HepG2 (cell line): ENCODE measurements around the gene COX7A1. TPM values are rescaled to one million over a fixed set of nuclear protein-coding genes. Genes with fewer than 3 reads are reported as not detected.

Experiments
- ERF ChIP-seq: IDR thresholded peaks from 2 replicates; pipeline ENCODE4 v1.6.1; 2018; ENCODE audit warnings: missing biosample characterization, missing genetic modification reagents
- HDAC1 ChIP-seq: sonication (generic); formaldehyde crosslinking; IDR thresholded peaks from 2 replicates; pipeline ENCODE4 v1.5.1; 2020; ENCODE audit warnings: mild to moderate bottlenecking, missing genetic modification reagents
- MYC ChIP-seq: sonication (generic); formaldehyde crosslinking; IDR thresholded peaks from 2 replicates; pipeline ENCODE4 v1.9.0; 2021; ENCODE audit warnings: missing genetic modification reagents, borderline replicate concordance
- PCBP1 ChIP-seq: fragments of 200-400 bp; formaldehyde crosslinking; IDR thresholded peaks from 2 replicates; pipeline ENCODE4 v1.6.1; 2017; ENCODE audit warnings: mild to moderate bottlenecking, low read depth, low read length, borderline replicate concordance
- PHF5A ChIP-seq: IDR thresholded peaks from one replicate; pipeline ENCODE4 v1.6.1; 2018; ENCODE audit warnings: low read depth, missing genetic modification reagents; ENCODE audit not compliant: unreplicated experiment
- PRMT3 ChIP-seq: sonication (generic); formaldehyde crosslinking; IDR thresholded peaks from 2 replicates; pipeline ENCODE4 v1.8.1; 2022; ENCODE audit warnings: low read depth, mild to moderate bottlenecking, moderate library complexity, missing genetic modification reagents, borderline replicate concordance
- PTBP1 ChIP-seq: fragments of 200-400 bp; formaldehyde crosslinking; IDR thresholded peaks from 2 replicates; pipeline ENCODE4 v1.6.1; 2018; ENCODE audit warnings: low read length, low read depth; ENCODE audit not compliant: poor library complexity, severe bottlenecking
- ZNF12 ChIP-seq: sonication (generic); formaldehyde crosslinking; IDR thresholded peaks from 2 replicates; pipeline ENCODE4 v1.5.0; 2020; ENCODE audit warnings: missing genetic modification reagents
- ZNF136 ChIP-seq: sonication (generic); formaldehyde crosslinking; IDR thresholded peaks from 2 replicates; pipeline ENCODE4 v1.8.1; 2022; ENCODE audit warnings: low read depth, mild to moderate bottlenecking, moderate library complexity, missing genetic modification reagents
- polyA plus RNA-seq, 8 experiments: library from polyadenylated mRNA; depleted of rRNA in 3 of 8; stranded (reverse) in 7 of 8; unstranded in 1 of 8; fragments of >200 nt; fragmentation: Illumina TruSeq in 4 of 8; extraction: Trizol in 4 of 8; gene quantifications; 2 replicates each; pipeline versions ENCODE4 v1.2.1 to v1.2.3, GENCODE V29; 2011 to 2016; ENCODE audit warnings: low read depth in 4 of 8, missing spikeins in 1 of 8, mixed read lengths in 1 of 8; ENCODE audit not compliant: insufficient read depth in 1 of 8
- total RNA-seq, 5 experiments: library from RNA; depleted of rRNA; stranded (reverse); fragments of >200 nt; fragmentation: Illumina TruSeq; extraction: Trizol; gene quantifications; 2 replicates each; pipeline ENCODE4 v1.2.3, GENCODE V29; 2016; ENCODE audit warnings: low read depth in 1 of 5
- TF ChIP-seq, protein P1 (sequence below): sonication (generic); formaldehyde crosslinking; IDR thresholded peaks from 2 replicates; pipeline ENCODE4 v1.4.0; 2020; ENCODE audit warnings: missing genetic modification reagents
- TF ChIP-seq, protein P2 (sequence below): sonication (generic); formaldehyde crosslinking; IDR thresholded peaks from 2 replicates; pipeline ENCODE4 v1.5.1; 2020; ENCODE audit warnings: mild to moderate bottlenecking, missing genetic modification reagents, moderate library complexity
- TF ChIP-seq, protein P3 (sequence below): sonication (generic); formaldehyde crosslinking; IDR thresholded peaks from 2 replicates; pipeline ENCODE4 v1.8.0; 2023; ENCODE audit warnings: mild to moderate bottlenecking, missing genetic modification reagents
- TF ChIP-seq, protein P4 (sequence below): fragments of 450-650 bp; IDR thresholded peaks from 2 replicates; pipeline ENCODE4 v1.6.1; 2017
- TF ChIP-seq, protein P5 (sequence below): sonication (generic); formaldehyde crosslinking; IDR thresholded peaks from 2 replicates; pipeline ENCODE4 v1.5.0; 2020; ENCODE audit warnings: mild to moderate bottlenecking, missing genetic modification reagents, borderline replicate concordance
- TF ChIP-seq, protein P6 (sequence below): sonication (generic); formaldehyde crosslinking; IDR thresholded peaks from 2 replicates; pipeline ENCODE4 v1.4.0; 2020; ENCODE audit warnings: missing genetic modification reagents
- TF ChIP-seq, protein P7 (sequence below): sonication (generic); formaldehyde crosslinking; IDR thresholded peaks from 2 replicates; pipeline ENCODE4 v1.8.1; 2023; ENCODE audit warnings: mild to moderate bottlenecking, missing genetic modification reagents

The COX7A1 gene
- total and polyA plus RNA-seq, 2 of the 13 experiments (the other 11 are each of a cell fraction or from before 2014, with no cell fraction given) = not detected

DNA sequence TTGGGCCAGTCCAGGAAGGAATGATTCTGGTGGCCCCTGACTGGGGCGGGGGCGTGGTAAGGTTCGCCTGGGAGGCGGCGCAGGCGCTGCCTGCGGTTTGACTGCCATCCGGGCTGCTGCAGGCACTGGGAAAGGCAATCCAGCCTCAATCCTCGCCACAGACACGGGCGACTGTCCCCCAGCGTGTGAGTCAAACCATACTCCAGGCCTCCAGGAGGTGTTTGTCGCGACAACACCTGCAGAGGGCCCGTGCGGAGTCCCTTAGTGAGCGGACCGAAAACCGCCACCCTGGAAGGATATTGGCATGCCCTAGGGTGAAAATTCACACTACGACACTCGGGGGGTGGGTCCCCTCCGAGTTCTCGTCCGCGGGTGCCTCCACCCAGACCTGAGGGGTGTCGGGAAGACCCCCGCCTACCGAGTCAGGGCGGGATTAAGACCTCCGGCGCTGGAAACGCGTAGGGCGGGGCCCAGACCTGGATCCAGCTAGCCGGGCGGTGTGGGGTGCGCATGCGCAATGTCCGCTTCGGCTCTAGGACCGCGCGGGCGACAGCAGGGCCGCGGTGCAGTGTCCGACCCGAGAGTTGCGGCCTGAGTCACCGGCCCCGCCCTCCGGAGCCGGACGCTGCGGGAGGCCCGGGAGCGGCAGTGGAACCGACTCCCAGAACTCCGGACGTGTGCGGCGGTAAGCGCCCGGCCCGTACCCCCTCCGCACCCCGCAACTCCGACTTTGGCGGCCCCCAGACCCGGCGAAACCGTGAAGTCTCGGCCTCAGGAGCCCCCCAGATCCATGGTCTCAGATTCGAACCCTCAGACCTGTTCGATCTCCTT, 12.6 kb downstream of the COX7A1 start, which contains the start of gene CAPNS1 (continued):
- TF ChIP-seq PRMT3 (CRISPR knock-in tag) = peak; percentile 19; the same call in 1 of the 2 replicates
- TF ChIP-seq, protein P1, sequence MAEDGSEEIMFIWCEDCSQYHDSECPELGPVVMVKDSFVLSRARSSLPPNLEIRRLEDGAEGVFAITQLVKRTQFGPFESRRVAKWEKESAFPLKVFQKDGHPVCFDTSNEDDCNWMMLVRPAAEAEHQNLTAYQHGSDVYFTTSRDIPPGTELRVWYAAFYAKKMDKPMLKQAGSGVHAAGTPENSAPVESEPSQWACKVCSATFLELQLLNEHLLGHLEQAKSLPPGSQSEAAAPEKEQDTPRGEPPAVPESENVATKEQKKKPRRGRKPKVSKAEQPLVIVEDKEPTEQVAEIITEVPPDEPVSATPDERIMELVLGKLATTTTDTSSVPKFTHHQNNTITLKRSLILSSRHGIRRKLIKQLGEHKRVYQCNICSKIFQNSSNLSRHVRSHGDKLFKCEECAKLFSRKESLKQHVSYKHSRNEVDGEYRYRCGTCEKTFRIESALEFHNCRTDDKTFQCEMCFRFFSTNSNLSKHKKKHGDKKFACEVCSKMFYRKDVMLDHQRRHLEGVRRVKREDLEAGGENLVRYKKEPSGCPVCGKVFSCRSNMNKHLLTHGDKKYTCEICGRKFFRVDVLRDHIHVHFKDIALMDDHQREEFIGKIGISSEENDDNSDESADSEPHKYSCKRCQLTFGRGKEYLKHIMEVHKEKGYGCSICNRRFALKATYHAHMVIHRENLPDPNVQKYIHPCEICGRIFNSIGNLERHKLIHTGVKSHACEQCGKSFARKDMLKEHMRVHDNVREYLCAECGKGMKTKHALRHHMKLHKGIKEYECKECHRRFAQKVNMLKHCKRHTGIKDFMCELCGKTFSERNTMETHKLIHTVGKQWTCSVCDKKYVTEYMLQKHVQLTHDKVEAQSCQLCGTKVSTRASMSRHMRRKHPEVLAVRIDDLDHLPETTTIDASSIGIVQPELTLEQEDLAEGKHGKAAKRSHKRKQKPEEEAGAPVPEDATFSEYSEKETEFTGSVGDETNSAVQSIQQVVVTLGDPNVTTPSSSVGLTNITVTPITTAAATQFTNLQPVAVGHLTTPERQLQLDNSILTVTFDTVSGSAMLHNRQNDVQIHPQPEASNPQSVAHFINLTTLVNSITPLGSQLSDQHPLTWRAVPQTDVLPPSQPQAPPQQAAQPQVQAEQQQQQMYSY = no peak
- TF ChIP-seq ZNF136 (CRISPR knock-in tag) = no peak; the same call in 1 of the 2 replicates
- TF ChIP-seq, protein P2, sequence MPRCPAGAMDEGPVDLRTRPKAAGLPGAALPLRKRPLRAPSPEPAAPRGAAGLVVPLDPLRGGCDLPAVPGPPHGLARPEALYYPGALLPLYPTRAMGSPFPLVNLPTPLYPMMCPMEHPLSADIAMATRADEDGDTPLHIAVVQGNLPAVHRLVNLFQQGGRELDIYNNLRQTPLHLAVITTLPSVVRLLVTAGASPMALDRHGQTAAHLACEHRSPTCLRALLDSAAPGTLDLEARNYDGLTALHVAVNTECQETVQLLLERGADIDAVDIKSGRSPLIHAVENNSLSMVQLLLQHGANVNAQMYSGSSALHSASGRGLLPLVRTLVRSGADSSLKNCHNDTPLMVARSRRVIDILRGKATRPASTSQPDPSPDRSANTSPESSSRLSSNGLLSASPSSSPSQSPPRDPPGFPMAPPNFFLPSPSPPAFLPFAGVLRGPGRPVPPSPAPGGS (CRISPR knock-in tag) = no peak
- TF ChIP-seq, protein P3, sequence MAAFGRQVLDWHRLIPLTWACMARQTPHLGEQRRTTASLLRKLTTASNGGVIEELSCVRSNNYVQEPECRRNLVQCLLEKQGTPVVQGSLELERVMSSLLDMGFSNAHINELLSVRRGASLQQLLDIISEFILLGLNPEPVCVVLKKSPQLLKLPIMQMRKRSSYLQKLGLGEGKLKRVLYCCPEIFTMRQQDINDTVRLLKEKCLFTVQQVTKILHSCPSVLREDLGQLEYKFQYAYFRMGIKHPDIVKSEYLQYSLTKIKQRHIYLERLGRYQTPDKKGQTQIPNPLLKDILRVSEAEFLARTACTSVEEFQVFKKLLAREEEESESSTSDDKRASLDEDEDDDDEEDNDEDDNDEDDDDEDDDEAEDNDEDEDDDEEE = peak; percentile 86
- no peak for TF ChIP-seq PTBP1
- TF ChIP-seq PHF5A (CRISPR knock-in tag) = peak; percentile 71
- TF ChIP-seq, protein P4, sequence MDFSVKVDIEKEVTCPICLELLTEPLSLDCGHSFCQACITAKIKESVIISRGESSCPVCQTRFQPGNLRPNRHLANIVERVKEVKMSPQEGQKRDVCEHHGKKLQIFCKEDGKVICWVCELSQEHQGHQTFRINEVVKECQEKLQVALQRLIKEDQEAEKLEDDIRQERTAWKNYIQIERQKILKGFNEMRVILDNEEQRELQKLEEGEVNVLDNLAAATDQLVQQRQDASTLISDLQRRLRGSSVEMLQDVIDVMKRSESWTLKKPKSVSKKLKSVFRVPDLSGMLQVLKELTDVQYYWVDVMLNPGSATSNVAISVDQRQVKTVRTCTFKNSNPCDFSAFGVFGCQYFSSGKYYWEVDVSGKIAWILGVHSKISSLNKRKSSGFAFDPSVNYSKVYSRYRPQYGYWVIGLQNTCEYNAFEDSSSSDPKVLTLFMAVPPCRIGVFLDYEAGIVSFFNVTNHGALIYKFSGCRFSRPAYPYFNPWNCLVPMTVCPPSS = no peak
- peak; percentile 76 for TF ChIP-seq HDAC1 (CRISPR knock-in tag)
- peak; percentile 93 for TF ChIP-seq ERF
- TF ChIP-seq ZNF12 (CRISPR knock-in tag) = no peak
- TF ChIP-seq, protein P5, sequence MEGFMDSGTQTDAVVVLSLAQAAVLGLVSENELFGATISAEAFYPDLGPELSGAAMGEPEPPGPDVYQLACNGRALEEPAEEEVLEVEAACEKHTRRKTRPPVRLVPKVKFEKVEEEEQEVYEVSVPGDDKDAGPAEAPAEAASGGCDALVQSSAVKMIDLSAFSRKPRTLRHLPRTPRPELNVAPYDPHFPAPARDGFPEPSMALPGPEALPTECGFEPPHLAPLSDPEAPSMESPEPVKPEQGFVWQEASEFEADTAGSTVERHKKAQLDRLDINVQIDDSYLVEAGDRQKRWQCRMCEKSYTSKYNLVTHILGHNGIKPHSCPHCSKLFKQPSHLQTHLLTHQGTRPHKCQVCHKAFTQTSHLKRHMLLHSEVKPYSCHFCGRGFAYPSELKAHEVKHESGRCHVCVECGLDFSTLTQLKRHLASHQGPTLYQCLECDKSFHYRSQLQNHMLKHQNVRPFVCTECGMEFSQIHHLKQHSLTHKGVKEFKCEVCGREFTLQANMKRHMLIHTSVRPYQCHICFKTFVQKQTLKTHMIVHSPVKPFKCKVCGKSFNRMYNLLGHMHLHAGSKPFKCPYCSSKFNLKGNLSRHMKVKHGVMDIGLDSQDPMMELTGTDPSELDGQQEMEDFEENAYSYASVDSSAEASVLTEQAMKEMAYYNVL = no peak; the same call in 1 of the 2 replicates
- peak; percentile 70 for TF ChIP-seq MYC (CRISPR knock-in tag)
- TF ChIP-seq, protein P6, sequence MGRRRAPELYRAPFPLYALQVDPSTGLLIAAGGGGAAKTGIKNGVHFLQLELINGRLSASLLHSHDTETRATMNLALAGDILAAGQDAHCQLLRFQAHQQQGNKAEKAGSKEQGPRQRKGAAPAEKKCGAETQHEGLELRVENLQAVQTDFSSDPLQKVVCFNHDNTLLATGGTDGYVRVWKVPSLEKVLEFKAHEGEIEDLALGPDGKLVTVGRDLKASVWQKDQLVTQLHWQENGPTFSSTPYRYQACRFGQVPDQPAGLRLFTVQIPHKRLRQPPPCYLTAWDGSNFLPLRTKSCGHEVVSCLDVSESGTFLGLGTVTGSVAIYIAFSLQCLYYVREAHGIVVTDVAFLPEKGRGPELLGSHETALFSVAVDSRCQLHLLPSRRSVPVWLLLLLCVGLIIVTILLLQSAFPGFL (CRISPR knock-in tag) = no peak
- 0 out of 2 replicates have a peak, but pooled peaks have one; percentile 69 for TF ChIP-seq PCBP1
- TF ChIP-seq, protein P7, sequence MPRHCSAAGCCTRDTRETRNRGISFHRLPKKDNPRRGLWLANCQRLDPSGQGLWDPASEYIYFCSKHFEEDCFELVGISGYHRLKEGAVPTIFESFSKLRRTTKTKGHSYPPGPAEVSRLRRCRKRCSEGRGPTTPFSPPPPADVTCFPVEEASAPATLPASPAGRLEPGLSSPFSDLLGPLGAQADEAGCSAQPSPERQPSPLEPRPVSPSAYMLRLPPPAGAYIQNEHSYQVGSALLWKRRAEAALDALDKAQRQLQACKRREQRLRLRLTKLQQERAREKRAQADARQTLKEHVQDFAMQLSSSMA (CRISPR knock-in tag) = no peak
